ENCODE results near the gene ERBB2. TPM values are rescaled to one million over a fixed set of nuclear protein-coding genes. Genes with fewer than 3 reads are reported as not detected.
A peak's percentile ranks its signal among the peaks of the same experiment; 100 is the strongest.

Gene ERBB2
- total and polyA plus RNA-seq, 2 of the 13 experiments (the other 11 are each of a cell fraction or from before 2014, with no cell fraction given), result 57.7 to 64.1 TPM

- TF ChIP-seq SOX13 (IDR thresholded peaks at IDR 0.05) (no peak), SOX13 (CRISPR knock-in tag; conservative IDR thresholded peaks at IDR 0.05 in 1 of 2, IDR thresholded peaks at IDR 0.05 in 1 of 2) (no peak), ZNF501 (CRISPR knock-in tag; IDR thresholded peaks at IDR 0.05) (0 out of 2 replicates have a peak, but pooled peaks have one; percentile 19), ARID4A (CRISPR knock-in tag; IDR thresholded peaks at IDR 0.05; ENCODE audit: borderline replicate concordance) (peak; percentile 75), ZFY (CRISPR knock-in tag; IDR thresholded peaks at IDR 0.05) (peak; percentile 23; the same call in 1 of the 2 replicates), ATF7-NPFF (CRISPR knock-in tag; IDR thresholded peaks at IDR 0.05; ENCODE audit: low read depth) (0 out of 2 replicates have a peak, but pooled peaks have one; percentile 49), KLF9 (CRISPR knock-in tag; IDR thresholded peaks at IDR 0.05; ENCODE audit: low read depth) (no peak), ZNF605 (CRISPR knock-in tag; IDR thresholded peaks at IDR 0.05) (peak; percentile 69; the same call in 1 of the 2 replicates), SSRP1 (CRISPR knock-in tag; IDR thresholded peaks at IDR 0.05) (peak; percentile 64; the same call in 1 of the 2 replicates), RARA (CRISPR knock-in tag; IDR thresholded peaks at IDR 0.05) (peak; percentile 19; the same call in 1 of the 2 replicates)
These were observed 1.3 kb downstream of the ERBB2 start (continued) for GRCh38 chr17:39701012-39701783.
